HepG2 (cell line): Measurements from ENCODE around the gene ATP2B3. TPM values are rescaled to one million over a fixed set of nuclear protein-coding genes. Genes with fewer than 3 reads are reported as not detected.

ENCODE experiments used
- FOXP1 ChIP-seq, 2 experiments: fragments of 450-650 bp in 1 of 2; IDR thresholded peaks; 2 replicates each; pipeline ENCODE4 v1.6.1; 2017 to 2018; ENCODE audit warnings: antibody characterized with exemption in 1 of 2
- HMGXB4 ChIP-seq, 2 experiments: sonication (generic) in 1 of 2; formaldehyde crosslinking in 1 of 2; IDR thresholded peaks; 2 replicates each; pipeline versions ENCODE4 v1.4.0 to v1.6.1; 2018 to 2020; ENCODE audit warnings: missing genetic modification reagents in 2 of 2, borderline replicate concordance in 1 of 2, low read depth in 1 of 2, mild to moderate bottlenecking in 1 of 2, missing biosample characterization in 1 of 2
- KMT2B ChIP-seq: IDR thresholded peaks from 2 replicates; pipeline ENCODE4 v1.6.1; 2016; ENCODE audit warnings: missing genetic modification reagents, missing compliant biosample characterization
- SKIL ChIP-seq: sonication (generic); formaldehyde crosslinking; IDR thresholded peaks from 2 replicates; pipeline ENCODE4 v1.8.0; 2022; ENCODE audit warnings: missing genetic modification reagents, mild to moderate bottlenecking, moderate library complexity, borderline replicate concordance
- SNRNP70 ChIP-seq: fragments of 200-400 bp; formaldehyde crosslinking; IDR thresholded peaks from 2 replicates; pipeline ENCODE4 v1.6.1; 2017; ENCODE audit warnings: mild to moderate bottlenecking, low read depth, low read length, moderate library complexity
- SRY ChIP-seq: sonication (generic); formaldehyde crosslinking; IDR thresholded peaks from 2 replicates; pipeline ENCODE4 v1.8.0; 2022; ENCODE audit warnings: mild to moderate bottlenecking, missing genetic modification reagents
- TARDBP ChIP-seq: sonication (generic); formaldehyde crosslinking; IDR thresholded peaks from 2 replicates; pipeline ENCODE4 v1.8.0; 2022; ENCODE audit warnings: mild to moderate bottlenecking, missing genetic modification reagents
- TCF12 ChIP-seq, 2 experiments: fragments of 450-650 bp in 1 of 2; sonication (generic) in 1 of 2; formaldehyde crosslinking in 1 of 2; IDR thresholded peaks; 2 replicates each; pipeline versions ENCODE4 v1.6.1 to v1.8.0; 2017 to 2022; ENCODE audit warnings: antibody characterized with exemption in 1 of 2, mild to moderate bottlenecking in 1 of 2, missing genetic modification reagents in 1 of 2, moderate library complexity in 1 of 2
- ZNF224 ChIP-seq: sonication (generic); formaldehyde crosslinking; IDR thresholded peaks from 2 replicates; pipeline ENCODE4 v1.5.0; 2020; ENCODE audit warnings: mild to moderate bottlenecking, missing genetic modification reagents
- ZNF430 ChIP-seq: sonication (generic); formaldehyde crosslinking; IDR thresholded peaks from 2 replicates; pipeline ENCODE4 v1.9.0; 2021; ENCODE audit warnings: mild to moderate bottlenecking, missing genetic modification reagents
- ZNF687 ChIP-seq: sonication (generic); formaldehyde crosslinking; IDR thresholded peaks from 2 replicates; pipeline ENCODE4 v1.5.1; 2020; ENCODE audit warnings: mild to moderate bottlenecking, missing genetic modification reagents, moderate library complexity
- ZXDC ChIP-seq: sonication (generic); formaldehyde crosslinking; IDR thresholded peaks from 2 replicates; pipeline ENCODE4 v1.5.0; 2020; ENCODE audit warnings: mild to moderate bottlenecking, missing genetic modification reagents
- polyA plus RNA-seq, 8 experiments: library from polyadenylated mRNA; depleted of rRNA in 3 of 8; stranded (reverse) in 7 of 8; unstranded in 1 of 8; fragments of >200 nt; fragmentation: Illumina TruSeq in 4 of 8; extraction: Trizol in 4 of 8; gene quantifications; 2 replicates each; pipeline versions ENCODE4 v1.2.1 to v1.2.3, GENCODE V29; 2011 to 2016; ENCODE audit warnings: low read depth in 4 of 8, missing spikeins in 1 of 8, mixed read lengths in 1 of 8; ENCODE audit not compliant: insufficient read depth in 1 of 8
- total RNA-seq, 5 experiments: library from RNA; depleted of rRNA; stranded (reverse); fragments of >200 nt; fragmentation: Illumina TruSeq; extraction: Trizol; gene quantifications; 2 replicates each; pipeline ENCODE4 v1.2.3, GENCODE V29; 2016; ENCODE audit warnings: low read depth in 1 of 5

Gene ATP2B3
- total and polyA plus RNA-seq, 2 of the 13 experiments (the other 11 are each of a cell fraction or from before 2014, with no cell fraction given) = not detected

- TF ChIP-seq ZNF687 (CRISPR knock-in tag) (peak; percentile 29), ZNF430 (CRISPR knock-in tag) (peak; percentile 17; the same call in 1 of the 2 replicates), SKIL (CRISPR knock-in tag) (peak; percentile 82), ZXDC (0 out of 2 replicates have a peak, but pooled peaks have one; percentile 45), KMT2B (peak; percentile 31; the same call in 1 of the 2 replicates), SRY (no peak), FOXP1 (IDR thresholded peaks at IDR 0.05) (no peak), FOXP1 (CRISPR knock-in tag; IDR thresholded peaks at IDR 0.05) (peak; percentile 50), TARDBP (CRISPR knock-in tag) (peak; percentile 55; the same call in 1 of the 2 replicates), HMGXB4 (CRISPR knock-in tag; IDR thresholded peaks at IDR 0.05; ENCODE audit: borderline replicate concordance in 1 of 2, low read depth in 1 of 2) (peak; percentile 42 to 45; a peak in 2 of 4 replicates), ZNF224 (CRISPR knock-in tag) (no peak), SNRNP70 (no peak), TCF12 (IDR thresholded peaks at IDR 0.05) (no peak), TCF12 (CRISPR knock-in tag; IDR thresholded peaks at IDR 0.05) (peak; percentile 80; the same call in 1 of the 2 replicates)
Observed at GRCh38 chrX:153626863-153627674, 109.6 kb downstream of the ATP2B3 start (continued).
